H1 (cell line): ENCODE measurements around the gene RABIF. TPM values are rescaled to one million over a fixed set of nuclear protein-coding genes. Genes with fewer than 3 reads are reported as not detected.

ENCODE experiments used
- CTCF ChIA-PET: fragments of 300-600 bp; sonication (Branson Sonifier 250); formaldehyde crosslinking; loops from one replicate; lab custom pipeline; 2021; ENCODE audit not compliant: partially characterized antibody; lab: Charles Lee
- POLR2A ChIA-PET: fragments of 300-600 bp; sonication (Branson Sonifier 250); formaldehyde crosslinking; loops from one replicate; lab custom pipeline; 2021; ENCODE audit warnings: inconsistent platforms; ENCODE audit not compliant: partially characterized antibody; lab: Charles Lee
- DNase-seq, 2 experiments: peaks; one replicate each; pipeline versions ENCODE4 v3.0.0 to v3.0.0-alpha.2; 2010 to 2022; ENCODE audit warnings: low spot score in 2 of 2, low read depth in 1 of 2, mixed read lengths in 1 of 2
- FAIRE-seq: peaks from 2 replicates; lab custom pipeline; 2011; peaks lifted over from hg19 to GRCh38; lab: Jason Lieb, UNC
- H2AFZ ChIP-seq: 2 replicates; pipeline ENCODE4 v1.8.1; 2012; ENCODE audit warnings: low read length, inconsistent platforms
- H2AK5ac ChIP-seq: 2 replicates; pipeline ENCODE4 v1.6.1; 2013; ENCODE audit warnings: low read depth, low read length
- H2BK120ac ChIP-seq: replicated peaks from 2 replicates; pipeline ENCODE3; 2013; ENCODE audit warnings: low read depth, low read length, inconsistent platforms
- H2BK12ac ChIP-seq: 2 replicates; pipeline ENCODE4 v1.6.1; 2013; ENCODE audit warnings: low read depth, low read length
- H2BK15ac ChIP-seq: 2 replicates; pipeline ENCODE4 v1.6.1; 2013; ENCODE audit warnings: low read length
- H2BK20ac ChIP-seq: 2 replicates; pipeline ENCODE4 v1.6.1; 2013; ENCODE audit warnings: low read length
- H2BK5ac ChIP-seq: 2 replicates; pipeline ENCODE4 v1.6.1; 2013; ENCODE audit warnings: low read depth, low read length
- H3K14ac ChIP-seq: 2 replicates; pipeline ENCODE4 v1.6.1; 2013; ENCODE audit warnings: inconsistent platforms; ENCODE audit not compliant: insufficient read length
- H3K18ac ChIP-seq: 2 replicates; pipeline ENCODE4 v1.6.1; 2013; ENCODE audit warnings: low read length; ENCODE audit errors: extremely low read depth
- H3K23ac ChIP-seq: 2 replicates; pipeline ENCODE4 v1.6.1; 2013; ENCODE audit warnings: inconsistent platforms; ENCODE audit not compliant: insufficient read length
- H3K23me2 ChIP-seq: 2 replicates; pipeline ENCODE4 v1.6.1; 2013; ENCODE audit warnings: low read depth, low read length
- H3K27ac ChIP-seq: 2 replicates; pipeline ENCODE4 v1.6.1; 2011; ENCODE audit warnings: low read depth, low read length, inconsistent platforms
- H3K27me3 ChIP-seq, 4 experiments: replicated peaks in 1 of 4; 1 replicate in 1 of 4; 2 replicates in 3 of 4; pipeline versions ENCODE4 v1.6.1 to v1.8.1; 2011 to 2013; ENCODE audit warnings: low read length in 3 of 4, mild to moderate bottlenecking in 3 of 4, inconsistent platforms in 2 of 4, mixed read lengths in 2 of 4, moderate library complexity in 1 of 4; ENCODE audit not compliant: control insufficient read depth in 3 of 4, insufficient read depth in 3 of 4; ENCODE audit errors: extremely low read depth in 1 of 4
- H3K36me3 ChIP-seq, 4 experiments: 2 replicates each; pipeline versions ENCODE4 v1.6.1 to v1.8.1; 2011 to 2013; ENCODE audit warnings: mild to moderate bottlenecking in 4 of 4, low read length in 3 of 4, moderate library complexity in 2 of 4, control low read depth in 1 of 4, inconsistent platforms in 1 of 4; ENCODE audit not compliant: insufficient read depth in 4 of 4, control insufficient read depth in 2 of 4
- H3K4ac ChIP-seq: replicated peaks from 2 replicates; pipeline ENCODE3; 2013; ENCODE audit warnings: low read length, low read depth, mixed read lengths, inconsistent platforms; ENCODE audit not compliant: insufficient read length
- H3K4me1 ChIP-seq, 4 experiments: replicated peaks in 1 of 4; 1 replicate in 1 of 4; 2 replicates in 3 of 4; pipeline versions ENCODE4 v1.6.1 to v1.8.1; 2011 to 2013; ENCODE audit warnings: low read length in 3 of 4, inconsistent platforms in 2 of 4, mixed read lengths in 1 of 4; ENCODE audit not compliant: insufficient read depth in 4 of 4, control insufficient read depth in 3 of 4
- H3K4me2 ChIP-seq, 2 experiments: 2 replicates each; pipeline versions ENCODE4 v1.6.1 to v1.8.1; 2011 to 2013; ENCODE audit warnings: low read depth in 2 of 2, low read length in 2 of 2, control low read depth in 1 of 2, inconsistent platforms in 1 of 2, mild to moderate bottlenecking in 1 of 2; ENCODE audit not compliant: insufficient read depth in 1 of 2
- H3K4me3 ChIP-seq, 4 experiments: fragments of 200-600, 300-600 bp in 1 of 4; sonication (generic), shearing (Covaris generic), sonication (Bioruptor Twin) in 1 of 4; 2 replicates each; pipeline versions ENCODE4 v1.5.1 to v1.8.1; 2011 to 2016; ENCODE audit warnings: low read length in 4 of 4, low read depth in 3 of 4, control low read depth in 2 of 4, inconsistent platforms in 2 of 4, mild to moderate bottlenecking in 2 of 4, mixed read lengths in 1 of 4, moderate library complexity in 1 of 4; ENCODE audit not compliant: insufficient read depth in 2 of 4; ENCODE audit errors: extremely low read depth in 1 of 4
- H3K56ac ChIP-seq: replicated peaks from 2 replicates; pipeline ENCODE3; 2013; ENCODE audit warnings: low read depth, mild to moderate bottlenecking, mixed read lengths, low read length, inconsistent platforms; ENCODE audit not compliant: insufficient read length
- H3K79me1 ChIP-seq: 2 replicates; pipeline ENCODE4 v1.6.1; 2013; ENCODE audit warnings: low read depth, low read length, control low read depth
- H3K79me2 ChIP-seq, 2 experiments: 2 replicates each; pipeline versions ENCODE4 v1.6.1 to v1.8.1; 2012 to 2013; ENCODE audit warnings: low read length in 2 of 2, mild to moderate bottlenecking in 2 of 2, inconsistent platforms in 1 of 2; ENCODE audit not compliant: insufficient read depth in 2 of 2, control insufficient read depth in 1 of 2
- H3K9ac ChIP-seq, 4 experiments: replicated peaks in 1 of 4; 1 replicate in 1 of 4; 2 replicates in 3 of 4; pipeline versions ENCODE4 v1.6.1 to v1.8.1; 2011 to 2013; ENCODE audit warnings: low read depth in 3 of 4, low read length in 3 of 4, control low read depth in 2 of 4, mild to moderate bottlenecking in 2 of 4, moderate library complexity in 2 of 4, inconsistent platforms in 1 of 4; ENCODE audit errors: extremely low read depth in 1 of 4
- H3K9me3 ChIP-seq, 2 experiments: 2 replicates each; pipeline versions ENCODE4 v1.6.1 to v1.8.1; 2012 to 2013; ENCODE audit warnings: mild to moderate bottlenecking in 2 of 2, moderate library complexity in 2 of 2, control low read depth in 1 of 2, inconsistent platforms in 1 of 2, low read depth in 1 of 2, low read length in 1 of 2, mixed read lengths in 1 of 2; ENCODE audit not compliant: insufficient read depth in 2 of 2
- H4K20me1 ChIP-seq, 2 experiments: replicated peaks in 1 of 2; 2 replicates each; pipeline versions ENCODE3 to v1.8.1; 2011 to 2013; ENCODE audit warnings: inconsistent platforms in 2 of 2, low read length in 2 of 2, mild to moderate bottlenecking in 1 of 2; ENCODE audit not compliant: insufficient read depth in 2 of 2, control insufficient read depth in 1 of 2
- H4K5ac ChIP-seq: 2 replicates; pipeline ENCODE4 v1.6.1; 2013; ENCODE audit warnings: low read length, low read depth, mixed read lengths, inconsistent platforms; ENCODE audit not compliant: insufficient read length
- H4K8ac ChIP-seq: 2 replicates; pipeline ENCODE4 v1.8.0; 2013; ENCODE audit warnings: mild to moderate bottlenecking, moderate library complexity, low read length, inconsistent platforms; ENCODE audit not compliant: insufficient read depth; ENCODE audit errors: extremely low read depth
- H4K91ac ChIP-seq: replicated peaks from 2 replicates; pipeline ENCODE3; 2013; ENCODE audit warnings: low read length, mixed read lengths, inconsistent platforms; ENCODE audit not compliant: insufficient read length
- ASH2L ChIP-seq: fragments of 200-600, 300-600 bp; sonication (generic); IDR thresholded peaks from one replicate; pipeline ENCODE4 v1.7.1; 2017; ENCODE audit warnings: low read length
- BACH1 ChIP-seq: IDR thresholded peaks from 2 replicates; pipeline ENCODE4 v1.6.1; 2012; ENCODE audit warnings: low read length, improper control_type of control experiment
- CREB1 ChIP-seq: IDR thresholded peaks from 2 replicates; pipeline ENCODE4 v1.6.1; 2012; ENCODE audit warnings: inconsistent platforms
- JUN ChIP-seq: IDR thresholded peaks from 2 replicates; pipeline ENCODE4 v1.6.1; 2011; ENCODE audit warnings: low read depth, mild to moderate bottlenecking, improper control_type of control experiment, low read length
- KDM1A ChIP-seq: fragments of 200-600, 300-600 bp; sonication (generic); IDR thresholded peaks from 2 replicates; pipeline ENCODE4 v1.7.1; 2016; ENCODE audit warnings: mild to moderate bottlenecking, low read length, borderline replicate concordance
- NRF1 ChIP-seq: IDR thresholded peaks from 2 replicates; pipeline ENCODE4 v1.6.1; 2011; ENCODE audit warnings: mild to moderate bottlenecking, low read depth, low read length, improper control_type of control experiment
- PHF8 ChIP-seq: fragments of 200-600 bp; sonication (generic); conservative IDR thresholded peaks from 2 replicates; pipeline ENCODE4 v1.7.1; 2012; ENCODE audit warnings: low read depth, mild to moderate bottlenecking, inconsistent platforms, low read length, moderate library complexity
- POU5F1 ChIP-seq: IDR thresholded peaks from 2 replicates; pipeline ENCODE4 v1.6.1; 2011; ENCODE audit warnings: low read depth, mild to moderate bottlenecking, low read length, moderate library complexity
- RAD21 ChIP-seq, 2 experiments: IDR thresholded peaks in 1 of 2; conservative IDR thresholded peaks in 1 of 2; 2 replicates each; pipeline ENCODE4 v1.6.1; 2011; ENCODE audit warnings: low read depth in 2 of 2, low read length in 2 of 2, improper control_type of control experiment in 1 of 2, inconsistent platforms in 1 of 2, mild to moderate bottlenecking in 1 of 2, moderate library complexity in 1 of 2
- RNF2 ChIP-seq: fragments of 200-900, 300-1000 bp; sonication (generic); IDR thresholded peaks from 2 replicates; pipeline ENCODE4 v1.7.1; 2016; ENCODE audit warnings: borderline replicate concordance, low read depth, mild to moderate bottlenecking, antibody characterized with exemption, low read length; ENCODE audit not compliant: poor library complexity, severe bottlenecking; ENCODE audit errors: missing control alignments
- SIX5 ChIP-seq: IDR thresholded peaks from 2 replicates; pipeline ENCODE4 v1.6.1; 2011; ENCODE audit warnings: mild to moderate bottlenecking, low read depth, low read length
- SRF ChIP-seq: IDR thresholded peaks from 2 replicates; pipeline ENCODE4 v1.6.1; 2011; ENCODE audit warnings: mild to moderate bottlenecking, low read depth, low read length, moderate library complexity
- TAF1 ChIP-seq: IDR thresholded peaks from 2 replicates; pipeline ENCODE4 v1.6.1; 2011; ENCODE audit warnings: mild to moderate bottlenecking, low read depth, low read length
- WGBS, 2 experiments: shearing (Covaris generic) in 1 of 2; methylation state at CpG; one replicate each; pipeline versions ENCODE4 v1.1.6 to v1.1.7; 2013 to 2015; ENCODE audit warnings: low lambda C conversion rate in 2 of 2, mixed read lengths in 2 of 2, inconsistent platforms in 1 of 2, low coverage in 1 of 2, missing lambda C conversion rate in 1 of 2; ENCODE audit not compliant: insufficient replicate concordance in 2 of 2, insufficient coverage in 1 of 2, insufficient read length in 1 of 2; ENCODE audit errors: extremely low coverage in 1 of 2, missing lambda C conversion rate in 1 of 2; 5-methylcytosine and 5-hydroxymethylcytosine counted together
- polyA plus RNA-seq, 7 experiments: library from polyadenylated mRNA; depleted of rRNA in 3 of 7; stranded (reverse) in 5 of 7; unstranded in 2 of 7; fragments of >200 nt in 5 of 7; fragments of 200-250 nt in 2 of 7; gene quantifications; 1 replicate in 5 of 7; 2 replicates in 1 of 7; 4 replicates in 1 of 7; pipeline versions ENCODE4 v1.2.1 to v1.2.3, GENCODE V29; 2011 to 2013; ENCODE audit warnings: missing spikeins in 2 of 7, mixed read lengths in 2 of 7
- total RNA-seq: library from RNA; stranded (reverse); fragmentation: NEBNext Ultra II Directional; extraction: Animal tissue kit (Norgen Biotek cat#: 25700); gene quantifications from 2 replicates; pipeline ENCODE4 v1.2.1, GENCODE V29; 2021

The RABIF gene
- total and polyA plus RNA-seq, 2 of the 8 experiments (the other 6 are each of a cell fraction or from before 2014, with no cell fraction given) = 5.6 to 6.9 TPM

DNA sequence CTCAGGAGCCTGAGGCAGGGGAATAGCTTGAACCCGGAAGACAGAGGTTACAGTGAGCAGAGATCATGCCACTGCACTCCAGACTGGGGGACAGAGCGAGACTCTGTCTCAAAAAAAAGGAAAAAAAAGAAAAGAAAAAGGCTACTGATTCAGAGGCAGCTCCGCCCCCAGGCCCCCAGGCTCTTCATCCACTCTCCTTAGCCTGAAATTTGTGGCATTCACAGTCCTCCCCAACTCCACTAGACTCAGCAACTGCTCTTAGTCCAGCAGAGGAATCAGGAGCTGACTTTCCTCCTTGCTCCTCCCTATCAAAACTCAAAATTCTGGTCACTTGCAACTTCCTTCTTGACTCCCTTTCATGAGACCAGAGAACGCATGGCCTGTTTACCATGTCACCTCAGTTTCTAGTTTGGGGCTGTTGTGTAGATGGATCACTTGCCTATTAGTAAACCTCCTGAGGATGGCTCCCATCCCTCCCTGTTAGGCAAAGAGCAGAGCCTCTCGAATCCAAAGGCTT is 51.1 kb downstream of the RABIF start:
- no peak overlapping the region for H3K4me3 ChIP-seq
- H2BK20ac ChIP-seq = no peak overlapping the region
- no peaks in the 10 kb centered on the region for H3K79me1 ChIP-seq
- ChIA-PET POLR2A (interaction anchor here (1.0 to 2.5 kb wide), 2 partner anchors 11 to 28 kb away, joined by 3 to 9 read pairs; partner anchors contain the start of gene PCAT6), CTCF (interaction anchor here (1.2 kb wide), 1 partner anchor 13 kb away, joined by 4 read pairs; no protein-coding TSS in a partner anchor)
- FAIRE-seq (no peak), DNase-seq (no peak)
- H4K91ac ChIP-seq = no peak overlapping the region
- H3K9me3 ChIP-seq = no peaks in the 10 kb centered on the region
- H2AFZ ChIP-seq = no peak overlapping the region
- no peak overlapping the region for H3K4me2 ChIP-seq
- no peak overlapping the region; the same call in 1 of the 2 replicates for H2BK5ac ChIP-seq
- no peak overlapping the region for H2BK15ac ChIP-seq
- no peaks in the 10 kb centered on the region for H4K20me1 ChIP-seq
- no peak overlapping the region for H3K14ac ChIP-seq
- no peaks in the 10 kb centered on the region for H3K27me3 ChIP-seq
- H4K5ac ChIP-seq = no peak overlapping the region
- no peak overlapping the region for H3K9ac ChIP-seq
- H3K18ac ChIP-seq = no peak overlapping the region
- H3K36me3 ChIP-seq = no peaks in the 10 kb centered on the region
- 88% methylated on average over 5 of the region's 5 CpGs; no CpG with 5 or more reads in 1 of the 2 experiments for WGBS, 2 experiments
- TF ChIP-seq RNF2 (no peak), BACH1 (no peak), POU5F1 (no peak), JUN (no peak), CREB1 (no peak), TAF1 (no peak), RAD21 (IDR thresholded peaks at IDR 0.05 in 1 of 2, conservative IDR thresholded peaks at IDR 0.05 in 1 of 2; ENCODE audit: low read depth in 2 of 2, low read length in 2 of 2) (no peak), ASH2L (no peak), SIX5 (no peak), NRF1 (no peak), KDM1A (no peak), PHF8 (no peak), SRF (no peak)
- TF ChIP-seq, all 59 proteins: peak for 0
- H2AK5ac ChIP-seq = no peak overlapping the region
- no peak overlapping the region for H3K23ac ChIP-seq
- peaks cover 0 to 6% (median 5%) of the 10 kb centered on the region in 4 experiments; a peak in 6 of 7 replicates for H3K4me1 ChIP-seq
- H2BK120ac ChIP-seq = peak overlapping the region; percentile 40
- no peak overlapping the region for H3K27ac ChIP-seq
- H3K4ac ChIP-seq = no peak overlapping the region
- no peak overlapping the region for H4K8ac ChIP-seq
- H3K56ac ChIP-seq = no peak overlapping the region
- no peaks in the 10 kb centered on the region for H3K23me2 ChIP-seq
- no peaks in the 10 kb centered on the region for H3K79me2 ChIP-seq
- no peak overlapping the region for H2BK12ac ChIP-seq
